B cell (primary cell): ENCODE data around the gene KSR2. TPM values are rescaled to one million over a fixed set of nuclear protein-coding genes. Genes with fewer than 3 reads are reported as not detected.
A peak's percentile ranks its signal among the peaks of the same experiment; 100 is the strongest.

Experiments used
- ATAC-seq: fragments of 200-7000 bp; cut with Tn5 transposase; one replicate; pipeline ENCODE4 v1.10.0; 2021; ENCODE audit warnings: low read depth, mild to moderate bottlenecking, moderate number of reproducible peaks, moderate library complexity
- CTCF ChIA-PET: fragments of 350-600 bp; sonication (Branson Sonifier 250); formaldehyde crosslinking; loops from one replicate; lab custom pipeline; 2021; ENCODE audit warnings: antibody characterized with exemption, inconsistent platforms; lab: Charles Lee
- POLR2A ChIA-PET: fragments of 350-600 bp; sonication (Branson Sonifier 250); formaldehyde crosslinking; loops from one replicate; lab custom pipeline; 2021; ENCODE audit warnings: antibody characterized with exemption; lab: Charles Lee
- DNase-seq: peaks from one replicate; pipeline ENCODE4 v3.0.0; 2013
- H2AFZ ChIP-seq: 2 replicates; pipeline ENCODE4 v1.6.1; 2012; ENCODE audit warnings: mild to moderate bottlenecking, low read depth, low read length; ENCODE audit not compliant: insufficient read depth, poor library complexity, severe bottlenecking
- H3K27ac ChIP-seq, 2 donors: 1 replicate in 1 of 2; 2 replicates in 1 of 2; pipeline ENCODE4 v1.5.1; 2012 to 2013; ENCODE audit warnings: low read length in 2 of 2, mild to moderate bottlenecking in 2 of 2, moderate library complexity in 1 of 2
- H3K27me3 ChIP-seq, 4 experiments: fragments of 200-600 bp in 1 of 4; sonication (generic) in 1 of 4; replicated peaks in 1 of 4; 1 replicate in 2 of 4; 2 replicates in 2 of 4; pipeline versions ENCODE4 v1.6.1 to v1.7.0; 2013 to 2016; ENCODE audit warnings: low read length in 3 of 4, mild to moderate bottlenecking in 2 of 4, mixed read lengths in 1 of 4, moderate library complexity in 1 of 4; ENCODE audit not compliant: insufficient read depth in 4 of 4, control insufficient read depth in 3 of 4; ENCODE audit errors: control extremely low read depth in 1 of 4
- H3K36me3 ChIP-seq, 2 experiments: replicated peaks in 1 of 2; 1 replicate in 1 of 2; 2 replicates in 1 of 2; pipeline versions ENCODE4 v1.6.1 to v1.7.1; 2013; ENCODE audit warnings: low read length in 1 of 2; ENCODE audit not compliant: insufficient read depth in 2 of 2, control insufficient read depth in 1 of 2; ENCODE audit errors: control extremely low read depth in 1 of 2, extremely low read depth in 1 of 2
- H3K4me1 ChIP-seq, 2 donors: fragments of 200-600 bp in 1 of 2; sonication (generic) in 1 of 2; 1 replicate in 1 of 2; 2 replicates in 1 of 2; pipeline versions ENCODE4 v1.5.1 to v1.6.1; 2013 to 2017; ENCODE audit warnings: low read length in 2 of 2; ENCODE audit not compliant: control insufficient read depth in 2 of 2, insufficient read depth in 2 of 2
- H3K4me2 ChIP-seq: replicated peaks from 2 replicates; pipeline ENCODE3; 2012; ENCODE audit warnings: mild to moderate bottlenecking, low read depth, low read length; ENCODE audit not compliant: poor library complexity, severe bottlenecking
- H3K4me3 ChIP-seq, 5 experiments: fragments of 200-600 bp in 1 of 5; sonication (generic) in 1 of 5; 1 replicate in 3 of 5; 2 replicates in 2 of 5; pipeline versions ENCODE4 v1.5.1 to v1.7.0; 2011 to 2016; ENCODE audit warnings: low read length in 4 of 5, mild to moderate bottlenecking in 4 of 5, low read depth in 2 of 5, control low read depth in 1 of 5, moderate library complexity in 1 of 5; ENCODE audit not compliant: insufficient read depth in 1 of 5; ENCODE audit errors: control extremely low read depth in 1 of 5, extremely low read depth in 1 of 5
- H3K79me2 ChIP-seq: fragments of 200-600 bp; sonication (generic); one replicate; pipeline ENCODE4 v1.6.0; 2016; ENCODE audit warnings: low read length; ENCODE audit not compliant: control insufficient read depth, insufficient read depth
- H3K9ac ChIP-seq: fragments of 200-600 bp; sonication (generic); 2 replicates; pipeline ENCODE4 v1.6.1; 2017; ENCODE audit warnings: mild to moderate bottlenecking, low read length, moderate library complexity
- H3K9me3 ChIP-seq, 3 donors: one replicate each; pipeline versions ENCODE4 v1.6.1 to v1.7.1; 2013; ENCODE audit warnings: low read length in 2 of 3; ENCODE audit not compliant: control insufficient read depth in 2 of 3, insufficient read depth in 1 of 3; ENCODE audit errors: control extremely low read depth in 1 of 3
- H4K20me1 ChIP-seq: 2 replicates; pipeline ENCODE4 v1.6.0; 2012; ENCODE audit warnings: mild to moderate bottlenecking, low read length; ENCODE audit not compliant: insufficient read depth, control insufficient read depth, poor library complexity, severe bottlenecking
- H3K27ac Mint-ChIP-seq: one replicate; pipeline ENCODE4 v1.8.0; 2021; ENCODE audit warnings: mixed read lengths
- H3K27me3 Mint-ChIP-seq: one replicate; pipeline ENCODE4 v1.8.0; 2021; ENCODE audit warnings: mixed read lengths
- H3K4me1 Mint-ChIP-seq: one replicate; pipeline ENCODE4 v1.8.0; 2021; ENCODE audit warnings: mixed read lengths
- H3K4me3 Mint-ChIP-seq: one replicate; pipeline ENCODE4 v1.8.0; 2021; ENCODE audit warnings: mixed read lengths
- H3K9me3 Mint-ChIP-seq: one replicate; pipeline ENCODE4 v1.8.0; 2022; ENCODE audit warnings: mixed read lengths; ENCODE audit not compliant: insufficient read depth
- EZH2 ChIP-seq: IDR thresholded peaks from 2 replicates; pipeline ENCODE4 v1.6.1; 2012; ENCODE audit warnings: borderline replicate concordance, low read depth, mild to moderate bottlenecking, moderate library complexity, low read length; ENCODE audit not compliant: insufficient read depth, poor library complexity, severe bottlenecking
- WGBS: methylation state at CpG from one replicate; pipeline ENCODE4 v1.1.5; 2013; ENCODE audit warnings: missing lambda C conversion rate; ENCODE audit not compliant: insufficient coverage; 5-methylcytosine and 5-hydroxymethylcytosine counted together
- intact Hi-C: fragments of 100-400 bp; cut with micrococcal nuclease; formaldehyde crosslinking; loops from one replicate; pipeline ENCODE4 v1.10.0; 2022
- polyA plus RNA-seq: library from polyadenylated mRNA; depleted of rRNA; stranded (reverse); fragments of >200 nt; gene quantifications from 2 replicates; pipeline ENCODE4 v1.2.3, GENCODE V29; 2012
- total RNA-seq, 2 donors: library from RNA; stranded (reverse); fragments of 120-200 nt in 1 of 2; gene quantifications; 1 replicate in 1 of 2; 2 replicates in 1 of 2; pipeline versions ENCODE4 v1.2.3 to v1.2.4, GENCODE V29; 2013 to 2022
- TF ChIP-seq, protein P1 (sequence below): fragments of 200-600 bp; IDR thresholded peaks from one replicate; pipeline ENCODE4 v1.8.0; 2022; ENCODE audit warnings: antibody characterized with exemption, mild to moderate bottlenecking

Gene KSR2
- total and polyA plus RNA-seq, 2 donors (not counting 1 experiment from before 2014, with no cell fraction given) = not detected

DNA sequence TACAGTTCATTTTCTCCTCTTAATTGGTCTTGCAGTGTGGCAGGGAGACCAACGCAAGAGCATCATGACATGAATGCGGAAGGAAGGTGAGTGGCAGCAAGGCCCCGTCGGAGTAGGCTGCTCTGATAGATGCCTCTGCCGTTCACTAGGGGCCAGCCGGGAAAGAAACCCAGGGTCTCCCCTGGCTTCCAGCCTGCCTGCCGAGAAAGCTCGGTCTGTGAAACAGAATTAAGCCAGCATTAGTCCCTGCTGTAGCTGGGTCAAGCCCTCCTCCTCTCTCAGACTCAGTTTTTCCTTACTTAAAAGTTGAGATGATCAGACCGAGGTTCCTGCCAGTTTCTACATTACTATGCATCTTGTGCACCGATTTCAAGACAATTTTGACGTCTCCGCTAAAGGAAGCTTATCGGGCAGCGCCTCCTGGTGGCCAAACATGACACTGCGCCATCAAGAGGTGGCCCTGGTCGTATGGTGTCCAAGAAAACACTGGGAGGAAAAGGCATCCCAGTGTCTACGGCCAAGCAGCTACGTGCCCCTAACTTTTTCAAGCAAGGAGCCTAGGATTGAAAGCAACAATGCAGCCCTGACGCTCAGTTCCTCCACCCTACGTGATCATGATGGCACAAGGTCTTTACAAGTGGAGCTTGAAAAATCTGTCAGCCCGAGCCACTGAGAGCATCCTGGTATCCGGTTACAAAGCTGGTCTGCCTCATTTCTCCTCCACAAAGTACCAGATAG lies 131.6 kb downstream of the KSR2 start:
- POLR2A ChIA-PET = no interaction called here
- H3K9me3 ChIP-seq = no peaks in the 10 kb centered on the region
- no peaks in the 10 kb centered on the region for H4K20me1 ChIP-seq
- H3K4me1 Mint-ChIP-seq = peaks cover 4% of the 10 kb centered on the region
- no peaks in the 10 kb centered on the region for H3K36me3 ChIP-seq
- no peak overlapping the region for H3K4me3 ChIP-seq
- H3K27me3 ChIP-seq = no peaks in the 10 kb centered on the region
- H3K79me2 ChIP-seq = no peaks in the 10 kb centered on the region
- H3K9ac ChIP-seq = no peak overlapping the region
- WGBS = 8% methylated on average over 20 of the region's 22 CpGs
- ATAC-seq (peak; percentile 36), DNase-seq (peak; percentile 63)
- peaks cover 19% of the 10 kb centered on the region for H3K27me3 Mint-ChIP-seq
- intact Hi-C loops = loop anchor here (5.0 kb wide), 1 partner anchor 470 kb away; no protein-coding TSS in a partner anchor
- peak overlapping the region; percentile 56 for H3K4me2 ChIP-seq
- peaks cover 0 to 4% of the 10 kb centered on the region in 2 donors for H3K4me1 ChIP-seq
- no peak overlapping the region for H3K27ac Mint-ChIP-seq
- no peak overlapping the region for H3K27ac ChIP-seq
- peak overlapping the region; percentile 62 for H2AFZ ChIP-seq
- TF ChIP-seq, protein P1, sequence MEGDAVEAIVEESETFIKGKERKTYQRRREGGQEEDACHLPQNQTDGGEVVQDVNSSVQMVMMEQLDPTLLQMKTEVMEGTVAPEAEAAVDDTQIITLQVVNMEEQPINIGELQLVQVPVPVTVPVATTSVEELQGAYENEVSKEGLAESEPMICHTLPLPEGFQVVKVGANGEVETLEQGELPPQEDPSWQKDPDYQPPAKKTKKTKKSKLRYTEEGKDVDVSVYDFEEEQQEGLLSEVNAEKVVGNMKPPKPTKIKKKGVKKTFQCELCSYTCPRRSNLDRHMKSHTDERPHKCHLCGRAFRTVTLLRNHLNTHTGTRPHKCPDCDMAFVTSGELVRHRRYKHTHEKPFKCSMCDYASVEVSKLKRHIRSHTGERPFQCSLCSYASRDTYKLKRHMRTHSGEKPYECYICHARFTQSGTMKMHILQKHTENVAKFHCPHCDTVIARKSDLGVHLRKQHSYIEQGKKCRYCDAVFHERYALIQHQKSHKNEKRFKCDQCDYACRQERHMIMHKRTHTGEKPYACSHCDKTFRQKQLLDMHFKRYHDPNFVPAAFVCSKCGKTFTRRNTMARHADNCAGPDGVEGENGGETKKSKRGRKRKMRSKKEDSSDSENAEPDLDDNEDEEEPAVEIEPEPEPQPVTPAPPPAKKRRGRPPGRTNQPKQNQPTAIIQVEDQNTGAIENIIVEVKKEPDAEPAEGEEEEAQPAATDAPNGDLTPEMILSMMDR = peak; percentile 86
- no peak for TF ChIP-seq EZH2
- CTCF ChIA-PET = interaction anchor here (0.6 to 2.6 kb wide), 11 partner anchors 8 to 748 kb away, joined by 3 to 9 read pairs (median 4); no protein-coding TSS in a partner anchor
- no peaks in the 10 kb centered on the region for H3K9me3 Mint-ChIP-seq
- peak overlapping the region; percentile 5 for H3K4me3 Mint-ChIP-seq

DNA sequence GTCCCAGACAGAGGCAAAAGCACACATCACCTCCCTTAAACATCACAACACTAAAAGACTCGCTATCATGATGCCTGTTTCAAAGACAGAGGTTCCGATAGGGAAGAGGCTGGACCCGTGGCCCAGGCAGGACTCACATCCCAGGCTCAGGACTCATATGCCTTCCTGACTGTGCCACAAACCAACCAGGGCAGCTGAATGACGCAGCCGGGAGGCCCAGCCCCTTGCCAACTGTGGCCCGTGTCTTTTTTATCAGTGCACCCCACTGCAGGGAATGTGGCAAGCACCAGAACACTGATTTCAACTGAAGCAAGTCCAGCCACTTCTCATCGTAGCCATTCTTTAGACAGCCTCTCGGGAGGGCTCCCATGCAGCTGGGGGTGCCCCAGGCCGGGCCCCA lies 132.3 kb downstream of the KSR2 start:
- no peaks in the 10 kb centered on the region for H3K27me3 ChIP-seq
- H3K27me3 Mint-ChIP-seq = peaks cover 16% of the 10 kb centered on the region
- H3K79me2 ChIP-seq = no peaks in the 10 kb centered on the region
- H3K4me1 Mint-ChIP-seq = peaks cover 4% of the 10 kb centered on the region
- DNase-seq (no peak), ATAC-seq (no peak)
- WGBS = 86% methylated on average over 9 of the region's 9 CpGs
- no peak overlapping the region for H3K9ac ChIP-seq
- no peaks in the 10 kb centered on the region for H3K36me3 ChIP-seq
- H3K9me3 ChIP-seq = no peaks in the 10 kb centered on the region
- H3K9me3 Mint-ChIP-seq = no peaks in the 10 kb centered on the region
- H3K4me1 ChIP-seq = peaks cover 0 to 4% of the 10 kb centered on the region in 2 donors
- H3K4me3 ChIP-seq = no peak overlapping the region
- POLR2A ChIA-PET = no interaction called here
- no peak overlapping the region for H2AFZ ChIP-seq
- H3K27ac ChIP-seq = no peak overlapping the region
- CTCF ChIA-PET = interaction anchor here (0.7 to 2.6 kb wide), 4 partner anchors 9 to 62 kb away, joined by 3 to 9 read pairs (median 4); no protein-coding TSS in a partner anchor
- TF ChIP-seq EZH2 = no peak
- TF ChIP-seq, protein P1 = no peak
- no peak overlapping the region for H3K4me3 Mint-ChIP-seq
- H4K20me1 ChIP-seq = no peaks in the 10 kb centered on the region
- intact Hi-C loops = loop anchor here (5.0 kb wide), 1 partner anchor 469 kb away; no protein-coding TSS in a partner anchor
- no peak overlapping the region for H3K27ac Mint-ChIP-seq
- no peak overlapping the region for H3K4me2 ChIP-seq
